Activated CD4-positive, alpha-beta T cell treated with anti-CD3 and anti-CD28 coated beads for 36 hours (primary cell): ENCODE results near the gene SUSD6. TPM values are rescaled to one million over a fixed set of nuclear protein-coding genes. Genes with fewer than 3 reads are reported as not detected.
"Not testable (repeated sequence)": the region's sequence is repeated elsewhere in the genome, so short reads cannot be mapped to it uniquely, and the experiment has no call there.

Experiments used
- ATAC-seq: fragments of 200-7000 bp; cut with Tn5 transposase; one replicate; pipeline ENCODE4 v1.10.0; 2021; ENCODE audit warnings: mild to moderate bottlenecking, moderate library complexity
- CTCF ChIA-PET: fragments of 350-600 bp; sonication (Branson Sonifier 250); formaldehyde crosslinking; loops from one replicate; lab custom pipeline; 2021; ENCODE audit warnings: antibody characterized with exemption; lab: Charles Lee
- POLR2A ChIA-PET: fragments of 350-600 bp; sonication (Branson Sonifier 250); formaldehyde crosslinking; loops from one replicate; lab custom pipeline; 2021; ENCODE audit warnings: antibody characterized with exemption, inconsistent platforms; lab: Charles Lee
- DNase-seq: peaks from one replicate; pipeline ENCODE4 v3.0.0-alpha.2; 2020
- H3K27ac Mint-ChIP-seq: one replicate; pipeline ENCODE4 v1.8.0; 2021; ENCODE audit warnings: mixed read lengths
- H3K27me3 Mint-ChIP-seq: one replicate; pipeline ENCODE4 v1.8.0; 2021; ENCODE audit warnings: mixed read lengths
- H3K36me3 Mint-ChIP-seq: one replicate; pipeline ENCODE4 v1.8.0; 2021; ENCODE audit warnings: low read depth, mixed read lengths
- H3K4me1 Mint-ChIP-seq: one replicate; pipeline ENCODE4 v1.8.0; 2021; ENCODE audit warnings: mixed read lengths
- H3K4me3 Mint-ChIP-seq: one replicate; pipeline ENCODE4 v1.8.0; 2021; ENCODE audit warnings: mild to moderate bottlenecking, moderate library complexity, mixed read lengths
- H3K9me3 Mint-ChIP-seq: one replicate; pipeline ENCODE4 v1.8.0; 2021; ENCODE audit warnings: low read depth, mixed read lengths
- intact Hi-C, 2 experiments: fragments of 100-400 bp; cut with DNase I in 1 of 2; cut with micrococcal nuclease in 1 of 2; formaldehyde crosslinking; loops; one replicate each; pipeline versions ENCODE4 v1.14.2 to v1.15.1; 2022 to 2024; cut with DNase I, micrococcal nuclease
- total RNA-seq, 2 experiments: library from RNA; stranded (reverse); gene quantifications; one replicate each; pipeline ENCODE4 v1.2.3, GENCODE V29; 2021

Gene SUSD6
- total RNA-seq, 2 experiments from 2014 or later, result 57.9 to 59.3 TPM

DNA sequence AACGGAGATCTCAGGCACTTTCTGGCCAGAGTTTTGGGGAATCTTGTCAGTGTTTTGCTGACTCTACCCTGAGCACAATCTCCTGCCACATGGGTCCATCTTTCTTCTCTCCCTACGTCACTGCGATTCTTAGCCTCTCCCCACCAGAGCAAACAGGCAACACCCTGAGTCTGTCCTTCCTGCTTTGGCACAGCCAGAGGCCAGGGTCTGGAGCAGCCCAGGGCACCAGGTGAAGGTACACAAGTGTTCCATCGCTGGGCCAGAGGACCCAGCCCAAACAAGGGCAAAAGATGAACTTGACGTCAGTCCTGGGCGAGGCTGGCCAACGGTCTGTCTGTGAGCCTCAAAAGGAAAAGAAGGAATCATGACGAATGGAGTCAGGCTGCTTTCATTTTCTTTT, 24.0 kb upstream of the SUSD6 start:
- CTCF ChIA-PET, result interaction anchor here (1.2 to 5.8 kb wide), 3 partner anchors 37 to 140 kb away, joined by 4 to 77 read pairs (median 5); no protein-coding TSS in a partner anchor
- H3K27me3 Mint-ChIP-seq, result peaks cover 2% of the 10 kb centered on the region
- ATAC-seq (no peak), DNase-seq (no peak)
- H3K4me3 Mint-ChIP-seq, result no peak overlapping the region
- no peaks in the 10 kb centered on the region for H3K36me3 Mint-ChIP-seq
- intact Hi-C loops, result loop anchor here in 1 of 2 experiments (5.0 kb wide), 1 partner anchor 440 kb away; no protein-coding TSS in a partner anchor
- no peaks in the 10 kb centered on the region for H3K4me1 Mint-ChIP-seq
- no peaks in the 10 kb centered on the region for H3K9me3 Mint-ChIP-seq
- POLR2A ChIA-PET, result no interaction called here
- no peak overlapping the region for H3K27ac Mint-ChIP-seq

DNA sequence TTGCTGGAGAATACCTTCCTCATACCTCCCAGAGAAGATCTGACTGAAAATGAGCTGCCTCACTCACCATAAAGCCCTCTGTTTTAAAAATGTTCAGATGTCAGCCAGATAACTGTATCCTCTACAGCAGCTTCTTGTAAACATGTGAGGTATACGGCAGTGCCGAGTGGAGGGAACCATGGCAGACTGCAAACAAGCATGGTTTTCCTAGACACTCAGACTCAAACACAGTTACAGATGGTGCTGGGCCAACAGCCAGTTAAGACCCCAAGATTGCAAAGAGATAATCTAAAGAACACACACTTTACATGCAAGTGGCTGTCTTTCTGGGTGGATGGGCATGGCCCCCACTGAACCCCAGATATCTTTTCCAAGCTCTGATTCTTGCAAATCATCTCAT, 20.1 kb upstream of the SUSD6 start:
- ChIA-PET CTCF (interaction anchor here (0.7 to 1.3 kb wide), 5 partner anchors 13 to 136 kb away, joined by 3 to 6 read pairs (median 3); partner anchors contain the start of gene CCDC177), POLR2A (no interaction called here)
- no peak for DNase-seq
- intact Hi-C loops, result no loop called here
- ATAC-seq, result no peak
- Mint-ChIP-seq H3K9me3 (no peaks in the 10 kb centered on the region), H3K27ac (no peak overlapping the region), H3K4me1 (no peaks in the 10 kb centered on the region), H3K4me3 (no peak overlapping the region), H3K36me3 (no peaks in the 10 kb centered on the region), H3K27me3 (no peaks in the 10 kb centered on the region)

DNA sequence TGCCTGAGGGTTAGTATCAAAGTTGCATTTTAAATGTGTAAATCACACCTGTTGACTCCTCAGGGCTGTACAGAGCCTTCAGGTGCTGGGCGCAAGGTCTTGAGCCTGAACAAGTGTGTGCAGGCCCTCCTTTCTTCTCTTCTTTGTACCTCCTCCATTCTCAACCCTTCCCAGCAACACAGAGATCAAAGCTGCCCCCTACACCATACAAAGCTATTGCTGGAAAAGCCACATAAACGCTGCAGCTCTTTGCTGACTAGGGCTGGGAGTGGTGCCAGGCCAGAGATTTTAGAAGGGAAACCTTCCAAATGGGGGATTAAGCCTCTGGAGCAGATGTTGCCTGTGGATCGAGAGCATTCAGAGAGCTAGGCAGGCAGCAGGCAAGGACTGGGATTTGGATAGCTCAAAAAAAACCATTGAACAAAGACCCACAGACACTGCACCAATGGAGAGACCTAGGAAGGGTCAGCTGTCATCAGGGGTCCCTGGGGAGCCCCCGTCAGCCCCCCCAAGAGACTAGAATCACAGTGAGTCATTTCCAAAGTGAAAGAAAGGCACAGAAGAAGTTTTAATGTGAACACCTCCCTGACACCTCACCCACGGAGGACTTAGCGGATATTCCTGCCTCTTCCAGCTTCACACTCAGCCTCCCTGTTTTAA, 18.2 kb upstream of the SUSD6 start:
- POLR2A ChIA-PET, result interaction anchor here (0.5 to 0.8 kb wide), 2 partner anchors 92 to 1777 kb away, joined by 4 read pairs; partner anchors contain the start of gene ZFYVE26
- Mint-ChIP-seq H3K4me3 (no peak overlapping the region), H3K27me3 (no peaks in the 10 kb centered on the region), H3K27ac (no peak overlapping the region), H3K9me3 (no peaks in the 10 kb centered on the region), H3K4me1 (no peaks in the 10 kb centered on the region), H3K36me3 (no peaks in the 10 kb centered on the region)
- CTCF ChIA-PET, result interaction anchor here (0.6 to 3.0 kb wide), 6 partner anchors 8 to 134 kb away, joined by 3 to 14 read pairs (median 4); no protein-coding TSS in a partner anchor
- intact Hi-C loops, result no loop called here
- DNase-seq, result no peak
- no peak for ATAC-seq

DNA sequence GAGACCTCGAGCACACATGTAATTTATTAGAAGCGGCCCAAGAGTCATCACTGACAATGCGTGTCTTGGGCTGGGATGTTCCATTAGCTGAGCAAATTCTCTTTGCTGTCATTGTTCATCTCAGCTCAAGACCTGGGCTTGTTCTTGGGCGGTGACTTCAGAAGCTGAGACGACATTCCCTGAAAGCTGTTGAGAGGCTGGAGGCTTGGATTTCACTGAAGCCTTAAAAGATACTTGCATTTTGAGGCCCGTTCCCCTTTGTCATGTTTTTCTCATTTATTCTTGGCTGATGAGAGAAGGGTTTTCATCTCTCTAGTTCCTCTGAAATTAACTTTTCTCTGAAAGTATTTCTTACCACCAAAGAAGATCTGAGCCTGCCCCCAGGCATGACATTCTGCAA, 16.6 kb upstream of the SUSD6 start:
- Mint-ChIP-seq H3K36me3 (no peaks in the 10 kb centered on the region), H3K4me1 (no peaks in the 10 kb centered on the region), H3K27ac (no peak overlapping the region), H3K9me3 (no peaks in the 10 kb centered on the region), H3K27me3 (no peaks in the 10 kb centered on the region), H3K4me3 (no peak overlapping the region)
- DNase-seq (no peak), ATAC-seq (no peak)
- intact Hi-C loops, result no loop called here
- POLR2A ChIA-PET, result no interaction called here
- CTCF ChIA-PET, result interaction anchor here (0.6 to 3.0 kb wide), 4 partner anchors 10 to 1108 kb away, joined by 3 to 14 read pairs (median 4); no protein-coding TSS in a partner anchor

DNA sequence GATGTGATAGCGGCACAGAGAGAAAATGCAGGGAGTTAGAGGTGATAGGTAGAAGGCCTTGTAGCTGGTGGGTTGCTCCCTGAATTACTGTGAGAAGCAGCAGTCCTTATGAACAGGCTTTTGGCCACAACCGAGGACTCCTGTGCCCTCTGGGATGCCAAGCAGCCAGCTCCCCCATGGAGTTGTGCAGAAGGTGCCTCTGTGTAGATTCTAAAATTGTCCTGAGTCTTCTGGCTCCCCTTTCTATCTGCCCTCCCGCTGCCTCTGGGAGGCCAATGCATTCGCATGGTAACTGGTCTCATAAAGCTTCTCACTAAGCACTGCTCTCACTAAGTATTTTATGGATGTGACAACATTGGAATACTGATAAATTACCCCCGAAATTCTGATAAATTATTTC, 16.1 kb upstream of the SUSD6 start:
- no peaks in the 10 kb centered on the region for H3K9me3 Mint-ChIP-seq
- no peaks in the 10 kb centered on the region for H3K36me3 Mint-ChIP-seq
- CTCF ChIA-PET, result interaction anchor here (0.8 to 3.0 kb wide), 4 partner anchors 10 to 479 kb away, joined by 3 to 14 read pairs (median 4); no protein-coding TSS in a partner anchor
- no peak for DNase-seq
- no peak overlapping the region for H3K27ac Mint-ChIP-seq
- no peak for ATAC-seq
- intact Hi-C loops, result no loop called here
- H3K4me3 Mint-ChIP-seq, result no peak overlapping the region
- H3K27me3 Mint-ChIP-seq, result no peaks in the 10 kb centered on the region
- no peaks in the 10 kb centered on the region for H3K4me1 Mint-ChIP-seq
- POLR2A ChIA-PET, result no interaction called here

DNA sequence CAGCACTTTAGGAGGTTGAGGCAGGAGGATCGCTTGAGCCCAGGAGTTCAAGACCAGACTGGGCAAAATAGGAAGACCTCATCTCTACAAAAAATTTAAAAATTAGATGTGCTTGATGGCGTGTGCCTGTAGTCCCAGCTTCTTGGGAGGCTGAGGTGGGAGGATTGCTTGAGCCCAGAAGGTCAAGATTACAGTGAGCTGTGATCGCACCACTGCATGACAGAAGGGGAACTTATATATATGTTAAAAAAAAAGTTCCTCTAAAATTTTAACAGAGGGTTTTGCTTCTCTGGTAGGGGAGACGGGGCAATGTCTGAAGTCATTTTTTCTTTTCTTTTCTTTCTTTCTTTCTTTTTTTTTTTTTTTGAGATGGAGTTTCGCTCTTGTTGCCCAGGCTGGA, 12.0 kb upstream of the SUSD6 start:
- H3K4me1 Mint-ChIP-seq, DNase-seq, H3K9me3 Mint-ChIP-seq, ATAC-seq, H3K4me3 Mint-ChIP-seq, H3K27me3 Mint-ChIP-seq, H3K36me3 Mint-ChIP-seq, intact Hi-C loops, POLR2A ChIA-PET, H3K27ac Mint-ChIP-seq: not testable (repeated sequence)
- CTCF ChIA-PET, result interaction anchor here (0.5 to 2.0 kb wide), 6 partner anchors 16 to 128 kb away, joined by 3 to 5 read pairs (median 3); no protein-coding TSS in a partner anchor

DNA sequence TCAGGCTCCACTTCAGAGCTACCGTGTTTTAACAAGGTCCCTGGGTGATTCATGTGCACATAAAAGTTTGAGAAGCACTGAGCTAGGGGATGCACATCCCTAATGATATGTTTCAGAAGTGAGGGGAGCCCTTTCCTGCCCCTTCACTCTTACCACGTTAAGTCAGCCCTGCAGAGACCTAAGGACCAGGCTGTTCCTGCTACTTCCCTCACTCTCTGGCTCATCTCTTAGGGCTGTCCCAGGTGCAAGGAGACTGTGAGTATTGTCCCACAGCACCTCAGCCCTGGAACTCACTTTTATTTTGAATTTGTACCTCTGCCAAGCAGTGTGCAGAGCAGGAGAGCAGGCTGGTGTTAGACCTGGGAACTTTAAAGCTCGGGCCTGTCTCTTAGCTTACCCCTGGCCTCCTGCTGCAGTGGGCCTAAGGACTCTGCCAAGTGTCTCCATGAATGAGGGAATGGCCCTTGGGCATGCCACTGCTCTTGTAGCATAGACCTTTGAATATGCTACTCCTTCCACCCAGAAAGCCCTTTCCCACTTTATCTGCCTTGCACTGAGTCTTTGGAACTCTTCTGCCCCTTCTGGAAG, 11.0 kb upstream of the SUSD6 start:
- intact Hi-C loops, result no loop called here
- no peak overlapping the region for H3K4me3 Mint-ChIP-seq
- H3K9me3 Mint-ChIP-seq, result no peaks in the 10 kb centered on the region
- ATAC-seq, result no peak
- no peaks in the 10 kb centered on the region for H3K36me3 Mint-ChIP-seq
- ChIA-PET CTCF (interaction anchor here (0.5 to 2.0 kb wide), 4 partner anchors 17 to 193 kb away, joined by 3 to 4 read pairs (median 3); no protein-coding TSS in a partner anchor), POLR2A (no interaction called here)
- DNase-seq, result no peak
- no peaks in the 10 kb centered on the region for H3K27me3 Mint-ChIP-seq
- no peak overlapping the region for H3K27ac Mint-ChIP-seq
- peaks cover 4% of the 10 kb centered on the region for H3K4me1 Mint-ChIP-seq

DNA sequence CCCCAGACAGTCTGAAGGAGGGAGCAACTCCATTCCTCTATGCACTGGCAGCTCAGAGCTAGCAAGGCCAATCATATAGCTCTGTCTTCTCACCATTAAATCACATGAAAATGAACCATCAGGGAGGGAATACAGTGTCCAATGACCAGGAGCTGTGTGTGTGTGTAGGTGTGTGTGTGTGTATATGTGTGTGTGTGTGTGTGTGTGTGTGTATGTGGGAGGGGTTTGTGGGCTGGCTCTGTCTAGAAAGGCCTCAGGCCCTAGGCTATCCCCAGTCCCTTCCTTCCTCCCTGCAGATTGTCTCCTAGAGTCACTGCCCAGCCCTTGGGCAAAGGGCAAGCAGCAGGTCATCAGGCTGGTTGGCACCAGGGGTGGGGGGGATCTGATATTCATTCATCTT, 5.7 kb upstream of the SUSD6 start:
- H3K4me1 Mint-ChIP-seq, result peaks cover 26% of the 10 kb centered on the region
- no peaks in the 10 kb centered on the region for H3K36me3 Mint-ChIP-seq
- intact Hi-C loops, result no loop called here
- POLR2A ChIA-PET, result no interaction called here
- no peak overlapping the region for H3K4me3 Mint-ChIP-seq
- no peaks in the 10 kb centered on the region for H3K9me3 Mint-ChIP-seq
- ATAC-seq, result no peak
- H3K27me3 Mint-ChIP-seq, result no peaks in the 10 kb centered on the region
- DNase-seq, result no peak
- CTCF ChIA-PET, result interaction anchor here (0.6 to 2.3 kb wide), 10 partner anchors 19 to 246 kb away, joined by 3 to 19 read pairs (median 4); no protein-coding TSS in a partner anchor
- H3K27ac Mint-ChIP-seq, result no peak overlapping the region

DNA sequence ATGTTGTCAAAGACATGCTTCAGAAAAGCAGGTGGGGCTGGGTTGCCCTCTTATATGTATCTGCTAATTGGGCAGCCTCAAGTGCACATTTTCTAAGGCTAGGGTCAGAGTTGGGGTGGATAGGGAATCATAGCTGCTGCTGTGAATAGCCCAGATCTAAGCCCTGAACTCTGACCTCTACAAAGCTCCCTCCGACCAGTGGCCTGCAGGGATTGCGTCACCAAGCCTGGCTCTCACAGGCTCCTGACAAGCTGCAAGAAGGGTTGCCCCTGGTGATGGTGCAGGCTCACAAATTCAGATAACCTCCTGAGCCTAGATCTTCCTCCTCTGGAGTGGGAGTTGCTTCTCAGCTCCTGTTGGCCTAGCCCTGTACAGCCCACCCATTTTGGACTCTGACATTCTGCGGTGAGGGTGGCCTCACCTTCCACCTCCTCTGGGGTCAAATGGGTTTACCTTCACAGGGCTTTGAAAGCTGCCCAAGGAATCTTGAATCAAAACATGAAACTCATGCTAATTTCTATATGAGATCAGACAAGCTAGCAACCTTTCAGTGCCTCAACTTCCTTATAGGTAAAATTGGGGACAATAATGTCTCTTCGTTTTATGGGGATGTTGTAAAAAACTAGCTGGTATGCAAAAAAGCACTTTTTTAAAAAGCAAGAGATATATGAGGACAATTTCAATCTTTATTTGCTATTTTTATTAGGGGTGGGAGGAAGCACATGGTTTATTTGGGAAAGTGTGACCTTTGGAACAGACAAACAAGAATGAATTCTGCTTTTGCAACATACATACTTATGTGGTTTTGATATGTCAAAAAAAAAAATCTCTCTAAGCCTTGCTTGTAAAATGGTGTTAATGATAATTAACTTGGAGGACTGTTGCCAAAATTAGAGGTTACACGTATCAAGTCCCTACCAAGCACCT, 4.9 kb upstream of the SUSD6 start:
- Mint-ChIP-seq H3K27me3 (no peaks in the 10 kb centered on the region), H3K27ac (no peak overlapping the region), H3K9me3 (no peaks in the 10 kb centered on the region), H3K4me3 (no peak overlapping the region), H3K4me1 (peaks cover 26% of the 10 kb centered on the region), H3K36me3 (no peaks in the 10 kb centered on the region)
- DNase-seq, result no peak
- ChIA-PET POLR2A (no interaction called here), CTCF (interaction anchor here (0.6 to 1.9 kb wide), 12 partner anchors 10 to 286 kb away, joined by 3 to 5 read pairs (median 4); no protein-coding TSS in a partner anchor)
- intact Hi-C loops, result no loop called here
- no peak for ATAC-seq

DNA sequence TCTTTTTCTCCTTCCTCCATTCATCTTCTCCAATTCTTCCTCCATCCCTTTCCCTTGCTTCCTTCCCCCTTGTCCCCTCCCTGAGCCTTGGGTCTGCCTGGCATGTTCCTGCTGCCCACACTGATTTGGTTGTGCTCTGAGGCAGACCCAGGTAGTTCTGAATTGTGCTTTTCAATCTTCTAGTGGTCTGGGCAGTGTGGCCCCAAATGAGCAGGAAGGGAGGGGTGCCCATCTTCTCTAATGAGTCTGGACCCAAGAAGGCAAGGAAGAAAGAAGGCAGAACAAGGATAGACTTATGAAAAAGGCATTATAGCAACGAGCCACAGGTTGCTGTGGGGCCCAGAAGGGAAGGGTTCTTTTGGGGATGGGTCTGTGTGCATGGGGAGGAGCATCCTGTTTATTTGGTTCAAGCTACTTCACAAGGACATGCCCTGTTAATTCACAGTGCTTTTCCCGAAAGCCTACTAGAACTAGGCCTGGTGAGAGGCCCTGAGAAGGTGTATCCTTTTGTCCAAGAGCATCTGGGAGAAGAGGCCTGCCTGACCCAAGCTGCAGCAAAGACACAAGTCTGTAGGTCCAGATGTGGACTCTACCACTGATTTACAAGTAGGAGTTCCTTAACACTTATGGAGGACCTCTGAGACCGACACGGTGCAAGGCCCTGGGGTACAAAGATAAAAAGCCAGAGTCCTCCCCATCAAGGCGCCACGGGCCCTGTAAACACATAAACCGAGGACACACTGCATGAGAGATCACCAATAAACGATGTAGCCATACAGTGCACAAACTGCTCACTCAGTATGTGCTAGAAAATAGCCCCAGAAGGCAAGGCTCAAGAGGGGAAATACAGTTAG, 1.1 kb upstream of the SUSD6 start:
- Mint-ChIP-seq H3K27me3 (no peaks in the 10 kb centered on the region), H3K4me3 (peak overlapping the region; percentile 86), H3K36me3 (peaks cover 20% of the 10 kb centered on the region), H3K9me3 (no peaks in the 10 kb centered on the region), H3K27ac (peak overlapping the region; percentile 96), H3K4me1 (peaks cover 38% of the 10 kb centered on the region)
- ATAC-seq, result no peak
- ChIA-PET POLR2A (interaction anchor here (1.1 kb wide), 1 partner anchor 29 kb away, joined by 3 read pairs; no protein-coding TSS in a partner anchor), CTCF (interaction anchor here (0.6 to 1.5 kb wide), 6 partner anchors 16 to 117 kb away, joined by 3 to 5 read pairs (median 3); no protein-coding TSS in a partner anchor)
- intact Hi-C loops, result loop anchor here (2.0 to 10.0 kb wide), 5 partner anchors 157 to 1712 kb away; partner anchors contain the start of genes ERH (in 1 of the 2), SIPA1L1 (in 1 of the 2), SLC39A9 (in 1 of the 2) and SRSF5 (in 1 of the 2)
- DNase-seq, result no peak
